ENCODE results near the gene RPAIN.

Gene RPAIN

GRCh38 chr17:5399767-5400166, 20.2 kb upstream of the RPAIN start:
- DNase-seq = no peak
- Histone ChIP-seq H3K4me3 (ENCODE audit: insufficient read depth, low read depth, low read length, poor library complexity, severe bottlenecking) (no peak overlapping the region), H3K27me3 (replicated peaks; ENCODE audit: control insufficient read depth, insufficient read depth, low read length, poor library complexity, severe bottlenecking) (no peaks in the 10 kb centered on the region), H3K4me1 (ENCODE audit: control insufficient read depth, insufficient read depth, low read length, poor library complexity, severe bottlenecking) (no peaks in the 10 kb centered on the region), H3K9me3 (ENCODE audit: control insufficient read depth, low read length) (no peaks in the 10 kb centered on the region), H3K27ac (ENCODE audit: insufficient read depth, low read length, poor library complexity, severe bottlenecking) (no peak overlapping the region), H3K36me3 (ENCODE audit: control insufficient read depth, insufficient read depth, low read length) (peaks cover 60% of the 10 kb centered on the region)

DNA sequence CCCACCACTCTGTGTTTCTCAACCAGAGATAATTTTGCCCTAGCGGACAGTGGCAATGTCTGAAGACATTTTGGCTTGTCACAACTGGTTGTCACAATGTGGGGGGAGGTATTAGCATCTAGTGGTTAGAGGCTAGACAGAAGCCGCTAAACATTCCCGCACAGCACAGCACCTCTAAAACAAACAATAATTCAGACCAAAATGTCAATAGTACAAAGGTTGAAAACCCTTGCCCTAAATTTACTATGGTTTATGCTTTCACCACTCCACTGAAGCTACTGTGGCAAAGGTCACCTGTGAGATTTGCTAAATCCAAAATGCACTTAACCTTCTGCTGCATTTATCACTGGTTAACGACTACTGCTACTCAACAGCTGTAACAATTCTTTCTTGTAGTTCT, 14.6 kb upstream of the RPAIN start:
- DNase-seq = no peak
- Histone ChIP-seq H3K4me3 (ENCODE audit: insufficient read depth, low read depth, low read length, poor library complexity, severe bottlenecking) (no peak overlapping the region), H3K27me3 (replicated peaks; ENCODE audit: control insufficient read depth, insufficient read depth, low read length, poor library complexity, severe bottlenecking) (no peaks in the 10 kb centered on the region), H3K36me3 (ENCODE audit: control insufficient read depth, insufficient read depth, low read length) (peaks cover 78% of the 10 kb centered on the region), H3K9me3 (ENCODE audit: control insufficient read depth, low read length) (no peaks in the 10 kb centered on the region), H3K27ac (ENCODE audit: insufficient read depth, low read length, poor library complexity, severe bottlenecking) (no peak overlapping the region), H3K4me1 (ENCODE audit: control insufficient read depth, insufficient read depth, low read length, poor library complexity, severe bottlenecking) (no peaks in the 10 kb centered on the region)

GRCh38 chr17:5408186-5408585, 11.8 kb upstream of the RPAIN start:
- Histone ChIP-seq H3K4me3 (ENCODE audit: insufficient read depth, low read depth, low read length, poor library complexity, severe bottlenecking) (no peak overlapping the region), H3K4me1 (ENCODE audit: control insufficient read depth, insufficient read depth, low read length, poor library complexity, severe bottlenecking) (no peaks in the 10 kb centered on the region), H3K36me3 (ENCODE audit: control insufficient read depth, insufficient read depth, low read length) (peaks cover 84% of the 10 kb centered on the region), H3K27me3 (replicated peaks; ENCODE audit: control insufficient read depth, insufficient read depth, low read length, poor library complexity, severe bottlenecking) (no peaks in the 10 kb centered on the region), H3K9me3 (ENCODE audit: control insufficient read depth, low read length) (no peaks in the 10 kb centered on the region), H3K27ac (ENCODE audit: insufficient read depth, low read length, poor library complexity, severe bottlenecking) (no peak overlapping the region)
- DNase-seq = no peak

- no peak for DNase-seq
- Histone ChIP-seq H3K27me3 (replicated peaks; ENCODE audit: control insufficient read depth, insufficient read depth, low read length, poor library complexity, severe bottlenecking) (no peaks in the 10 kb centered on the region), H3K4me3 (ENCODE audit: insufficient read depth, low read depth, low read length, poor library complexity, severe bottlenecking) (no peak overlapping the region), H3K9me3 (ENCODE audit: control insufficient read depth, low read length) (no peaks in the 10 kb centered on the region), H3K36me3 (ENCODE audit: control insufficient read depth, insufficient read depth, low read length) (peaks cover 85% of the 10 kb centered on the region), H3K4me1 (ENCODE audit: control insufficient read depth, insufficient read depth, low read length, poor library complexity, severe bottlenecking) (no peaks in the 10 kb centered on the region), H3K27ac (ENCODE audit: insufficient read depth, low read length, poor library complexity, severe bottlenecking) (no peak overlapping the region)
Observed at GRCh38 chr17:5410594-5411272, 9.2 kb upstream of the RPAIN start.

- Histone ChIP-seq H3K4me1 (ENCODE audit: control insufficient read depth, insufficient read depth, low read length, poor library complexity, severe bottlenecking) (no peaks in the 10 kb centered on the region), H3K9me3 (ENCODE audit: control insufficient read depth, low read length) (no peaks in the 10 kb centered on the region), H3K36me3 (ENCODE audit: control insufficient read depth, insufficient read depth, low read length) (peaks cover 68% of the 10 kb centered on the region), H3K27me3 (replicated peaks; ENCODE audit: control insufficient read depth, insufficient read depth, low read length, poor library complexity, severe bottlenecking) (no peaks in the 10 kb centered on the region), H3K27ac (ENCODE audit: insufficient read depth, low read length, poor library complexity, severe bottlenecking) (no peak overlapping the region), H3K4me3 (ENCODE audit: insufficient read depth, low read depth, low read length, poor library complexity, severe bottlenecking) (no peak overlapping the region)
- no peak for DNase-seq
Observed at GRCh38 chr17:5413682-5414081, 6.3 kb upstream of the RPAIN start.

DNA sequence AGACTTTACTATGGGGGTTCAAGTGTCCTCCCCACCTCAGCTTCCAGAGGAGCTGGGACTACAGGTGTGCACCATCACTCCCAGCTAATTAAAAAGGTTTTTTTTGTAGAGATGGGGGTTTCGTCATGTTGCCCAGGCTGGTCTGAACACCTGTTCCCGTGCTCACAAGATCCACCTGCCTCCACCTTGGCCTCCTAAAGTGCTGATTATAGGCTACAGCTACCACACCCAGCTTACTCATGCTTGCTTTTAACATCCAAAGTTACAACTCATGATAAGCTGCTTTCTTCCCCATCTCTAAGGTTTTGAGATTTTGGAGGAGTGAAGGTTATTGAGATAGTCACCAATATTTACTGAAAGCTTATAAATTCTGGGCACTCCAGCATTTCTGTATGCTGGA, 3.1 kb upstream of the RPAIN start:
- H3K36me3 ChIP-seq (ENCODE audit: control insufficient read depth, insufficient read depth, low read length) = peaks cover 52% of the 10 kb centered on the region

DNA sequence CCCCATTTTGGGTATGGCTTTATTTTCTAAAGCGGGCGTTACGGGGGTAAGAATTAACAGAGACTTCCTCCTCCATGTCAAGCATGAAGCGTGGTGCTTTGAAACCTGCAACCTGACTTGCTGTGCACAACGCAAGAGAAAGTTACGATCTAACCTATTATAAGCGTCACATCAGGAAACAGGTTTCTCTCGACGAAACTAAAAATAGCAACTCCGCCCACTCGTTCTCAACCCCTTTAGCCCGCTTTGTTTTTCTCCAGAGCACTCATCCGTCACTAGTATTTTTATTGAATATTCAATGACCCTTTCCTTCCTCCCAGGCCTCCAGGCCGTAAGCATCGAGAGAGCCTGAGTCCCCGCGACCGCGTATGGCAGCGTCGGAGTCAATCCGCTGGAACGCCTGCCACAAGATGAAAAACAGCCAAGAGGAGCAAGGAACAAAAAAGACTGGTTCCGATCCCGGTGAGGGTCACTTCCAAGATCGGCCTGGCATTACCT, 1.1 kb upstream of the RPAIN start:
- peak overlapping the region; percentile 94 for H3K27ac ChIP-seq (ENCODE audit: insufficient read depth, low read length, poor library complexity, severe bottlenecking)
- no peaks in the 10 kb centered on the region for H3K9me3 ChIP-seq (ENCODE audit: control insufficient read depth, low read length)
- H3K4me3 ChIP-seq (ENCODE audit: insufficient read depth, low read depth, low read length, poor library complexity, severe bottlenecking) = peak overlapping the region; percentile 78
- H3K27me3 ChIP-seq (replicated peaks; ENCODE audit: control insufficient read depth, insufficient read depth, low read length, poor library complexity, severe bottlenecking) = no peaks in the 10 kb centered on the region
- peak; percentile 31 to 57 (median 49) for DNase-seq
- H3K4me1 ChIP-seq (ENCODE audit: control insufficient read depth, insufficient read depth, low read length, poor library complexity, severe bottlenecking) = peaks cover 6% of the 10 kb centered on the region
- H3K36me3 ChIP-seq (ENCODE audit: control insufficient read depth, insufficient read depth, low read length) = peaks cover 47% of the 10 kb centered on the region

More for the DNA sequence above, 3.1 kb upstream of the RPAIN start:
- Histone ChIP-seq H3K4me3 (ENCODE audit: insufficient read depth, low read depth, low read length, poor library complexity, severe bottlenecking) (no peak overlapping the region), H3K4me1 (ENCODE audit: control insufficient read depth, insufficient read depth, low read length, poor library complexity, severe bottlenecking) (peaks cover 6% of the 10 kb centered on the region), H3K9me3 (ENCODE audit: control insufficient read depth, low read length) (no peaks in the 10 kb centered on the region), H3K27ac (ENCODE audit: insufficient read depth, low read length, poor library complexity, severe bottlenecking) (no peak overlapping the region), H3K27me3 (replicated peaks; ENCODE audit: control insufficient read depth, insufficient read depth, low read length, poor library complexity, severe bottlenecking) (no peaks in the 10 kb centered on the region)
- no peak for DNase-seq

DNA sequence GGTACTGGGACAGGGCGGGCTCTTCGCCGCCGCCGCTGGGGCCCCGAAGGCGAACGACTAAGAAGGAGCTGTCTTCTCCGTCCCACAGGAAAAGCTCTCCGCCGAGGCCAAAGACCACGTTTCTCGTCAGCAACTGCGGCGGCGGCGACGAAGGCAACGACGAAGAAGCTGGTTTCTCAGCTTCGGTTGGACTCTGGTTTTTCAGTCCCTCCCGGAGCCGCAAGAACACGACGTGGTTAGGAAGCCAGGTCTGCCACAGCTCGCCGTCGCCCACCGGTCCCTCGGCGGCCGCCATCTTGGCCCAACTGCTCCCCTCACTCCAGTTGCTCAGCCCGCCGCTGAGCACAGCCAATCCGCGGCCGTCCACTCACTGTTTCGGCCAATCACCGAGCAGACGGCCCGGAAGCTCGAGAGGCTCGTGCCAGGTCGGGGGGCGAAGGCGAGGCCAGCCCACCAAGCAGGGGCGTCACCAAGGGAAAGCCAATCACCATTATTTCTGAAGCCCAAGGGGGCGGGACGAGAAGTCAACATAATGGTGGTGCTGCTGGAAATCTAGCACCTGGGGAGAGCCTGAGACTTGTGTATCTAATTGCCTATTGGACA, 525 bp upstream of the RPAIN start, which contains the start of gene NUP88:
Gene NUP88 (minus strand): TSS at position 307 of the 603 bp plus-strand sequence. CDS start 12 bp downstream, at position 295.
- H3K27me3 ChIP-seq (replicated peaks; ENCODE audit: control insufficient read depth, insufficient read depth, low read length, poor library complexity, severe bottlenecking) = no peaks in the 10 kb centered on the region

GRCh38 chr17:5422505-5422904, 2.5 kb downstream of the RPAIN start:
- no peak for DNase-seq
- Histone ChIP-seq H3K4me3 (ENCODE audit: insufficient read depth, low read depth, low read length, poor library complexity, severe bottlenecking) (no peak overlapping the region), H3K27ac (ENCODE audit: insufficient read depth, low read length, poor library complexity, severe bottlenecking) (no peak overlapping the region), H3K4me1 (ENCODE audit: control insufficient read depth, insufficient read depth, low read length, poor library complexity, severe bottlenecking) (peaks cover 6% of the 10 kb centered on the region), H3K9me3 (ENCODE audit: control insufficient read depth, low read length) (no peaks in the 10 kb centered on the region), H3K27me3 (replicated peaks; ENCODE audit: control insufficient read depth, insufficient read depth, low read length, poor library complexity, severe bottlenecking) (no peaks in the 10 kb centered on the region), H3K36me3 (ENCODE audit: control insufficient read depth, insufficient read depth, low read length) (peaks cover 47% of the 10 kb centered on the region)

More for the DNA sequence above, 525 bp upstream of the RPAIN start, which contains the start of gene NUP88:
- no peaks in the 10 kb centered on the region for H3K9me3 ChIP-seq (ENCODE audit: control insufficient read depth, low read length)
- H3K4me1 ChIP-seq (ENCODE audit: control insufficient read depth, insufficient read depth, low read length, poor library complexity, severe bottlenecking) = peaks cover 6% of the 10 kb centered on the region
- peak within 1 kb of the TSS; percentile 94 for H3K27ac ChIP-seq (ENCODE audit: insufficient read depth, low read length, poor library complexity, severe bottlenecking)
- H3K4me3 ChIP-seq (ENCODE audit: insufficient read depth, low read depth, low read length, poor library complexity, severe bottlenecking) = peak within 1 kb of the TSS; percentile 78
- peak; percentile 93 to 95 (median 93) for DNase-seq
- peaks cover 46% of the 10 kb centered on the region for H3K36me3 ChIP-seq (ENCODE audit: control insufficient read depth, insufficient read depth, low read length)

DNA sequence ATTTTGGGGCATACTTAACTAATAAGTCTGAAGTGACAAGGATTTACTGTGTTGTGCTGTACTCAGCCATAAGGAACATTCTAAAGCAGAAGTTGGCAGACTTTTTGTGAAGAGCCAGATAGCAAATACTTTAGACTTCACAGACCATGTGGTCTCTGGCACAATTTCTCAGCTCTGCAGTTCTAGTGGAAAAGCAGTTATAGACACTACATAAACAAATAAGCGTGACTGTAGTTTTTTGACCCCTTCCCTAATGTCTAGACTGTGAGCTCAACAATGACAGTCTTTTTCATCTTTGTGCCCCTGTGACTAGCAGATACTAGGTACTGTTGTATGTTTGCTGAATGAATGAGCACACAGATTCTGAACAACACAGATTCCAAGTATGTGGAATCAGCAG, 4.9 kb downstream of the RPAIN start:
- H3K4me1 ChIP-seq (ENCODE audit: control insufficient read depth, insufficient read depth, low read length, poor library complexity, severe bottlenecking) = peaks cover 6% of the 10 kb centered on the region
- no peak for DNase-seq
- no peaks in the 10 kb centered on the region for H3K9me3 ChIP-seq (ENCODE audit: control insufficient read depth, low read length)
- H3K27me3 ChIP-seq (replicated peaks; ENCODE audit: control insufficient read depth, insufficient read depth, low read length, poor library complexity, severe bottlenecking) = no peaks in the 10 kb centered on the region
- no peak overlapping the region for H3K4me3 ChIP-seq (ENCODE audit: insufficient read depth, low read depth, low read length, poor library complexity, severe bottlenecking)
- H3K27ac ChIP-seq (ENCODE audit: insufficient read depth, low read length, poor library complexity, severe bottlenecking) = no peak overlapping the region
- peaks cover 71% of the 10 kb centered on the region for H3K36me3 ChIP-seq (ENCODE audit: control insufficient read depth, insufficient read depth, low read length)

Data from effector memory CD4-positive, alpha-beta T cell (primary cell).